ENCODE measurements around the gene C4orf17. TPM values are rescaled to one million over a fixed set of nuclear protein-coding genes. Genes with fewer than 3 reads are reported as not detected.

Gene C4orf17
- polyA plus RNA-seq, 1 experiment = not detected

- DNase-seq (ENCODE audit: low read depth) = no peak
- TF ChIP-seq CTCF (IDR thresholded peaks at IDR 0.05; ENCODE audit: insufficient read depth, low read depth, low read length) = no peak
- POLR2A ChIA-PET = no interaction called here
- CTCF ChIA-PET = interaction anchor here (1.1 to 1.7 kb wide), 3 partner anchors 9 to 10 kb away, joined by 3 read pairs; no protein-coding TSS in a partner anchor
- peaks cover 3% of the 10 kb centered on the region; the same call in 1 of the 2 replicates for H3K27me3 ChIP-seq (ENCODE audit: control insufficient read depth, insufficient read depth, low read length)
- H3K4me3 ChIP-seq (ENCODE audit: low read depth, low read length) = no peak overlapping the region
- no peaks in the 10 kb centered on the region for H3K36me3 ChIP-seq (ENCODE audit: control insufficient read depth, insufficient read depth, low read length)
Observed at GRCh38 chr4:99468889-99469288, 41.9 kb upstream of the C4orf17 start.

- TF ChIP-seq CTCF (IDR thresholded peaks at IDR 0.05; ENCODE audit: insufficient read depth, low read depth, low read length) = no peak
- Histone ChIP-seq H3K27me3 (ENCODE audit: control insufficient read depth, insufficient read depth, low read length) (peaks cover 3% of the 10 kb centered on the region; the same call in 1 of the 2 replicates), H3K4me3 (ENCODE audit: low read depth, low read length) (no peak overlapping the region), H3K36me3 (ENCODE audit: control insufficient read depth, insufficient read depth, low read length) (no peaks in the 10 kb centered on the region)
- no peak for DNase-seq (ENCODE audit: low read depth)
- ChIA-PET CTCF (interaction anchor here (0.6 to 1.5 kb wide), 3 partner anchors 8 to 140 kb away, joined by 3 to 6 read pairs (median 3); no protein-coding TSS in a partner anchor), POLR2A (no interaction called here)
Observed at GRCh38 chr4:99471349-99471748, 39.5 kb upstream of the C4orf17 start.

- H3K4me3 ChIP-seq (ENCODE audit: low read depth, low read length) = no peak overlapping the region
- H3K36me3 ChIP-seq (ENCODE audit: control insufficient read depth, insufficient read depth, low read length) = no peaks in the 10 kb centered on the region
- H3K27me3 ChIP-seq (ENCODE audit: control insufficient read depth, insufficient read depth, low read length) = peaks cover 3% of the 10 kb centered on the region; the same call in 1 of the 2 replicates
- no peak for TF ChIP-seq CTCF (IDR thresholded peaks at IDR 0.05; ENCODE audit: insufficient read depth, low read depth, low read length)
- POLR2A ChIA-PET = no interaction called here
- DNase-seq (ENCODE audit: low read depth) = no peak
- CTCF ChIA-PET = interaction anchor here (1.3 to 1.5 kb wide), 2 partner anchors 9 to 62 kb away, joined by 3 to 6 read pairs; no protein-coding TSS in a partner anchor
Observed at GRCh38 chr4:99471896-99472295, 38.9 kb upstream of the C4orf17 start.

DNA sequence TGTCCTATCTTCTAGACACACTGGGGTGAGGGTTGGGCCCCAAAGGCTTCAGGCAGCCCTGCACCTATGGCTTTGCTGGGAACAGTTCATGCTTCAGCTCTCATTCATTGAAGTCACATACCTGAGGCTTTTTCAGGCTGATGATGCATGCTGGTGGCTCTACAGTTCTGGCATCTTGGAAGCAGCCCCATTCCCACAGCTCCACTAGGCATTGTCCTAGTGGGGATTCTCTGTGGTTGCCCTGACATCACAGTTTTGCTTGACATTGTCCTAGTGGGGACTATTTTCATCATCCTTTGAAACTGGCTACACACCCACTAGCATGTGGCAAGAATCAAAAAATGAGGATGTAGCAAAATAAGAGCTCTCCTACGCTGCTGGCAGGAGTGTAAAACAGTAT, 37.7 kb upstream of the C4orf17 start:
- DNase-seq (ENCODE audit: low read depth) = no peak
- no peak for TF ChIP-seq CTCF (IDR thresholded peaks at IDR 0.05; ENCODE audit: insufficient read depth, low read depth, low read length)
- H3K4me3 ChIP-seq (ENCODE audit: low read depth, low read length) = no peak overlapping the region
- H3K27me3 ChIP-seq (ENCODE audit: control insufficient read depth, insufficient read depth, low read length) = peaks cover 3% of the 10 kb centered on the region; the same call in 1 of the 2 replicates
- no peaks in the 10 kb centered on the region for H3K36me3 ChIP-seq (ENCODE audit: control insufficient read depth, insufficient read depth, low read length)
- CTCF ChIA-PET = interaction anchor here (1.8 kb wide), 1 partner anchor 10 kb away, joined by 10 read pairs; no protein-coding TSS in a partner anchor
- POLR2A ChIA-PET = no interaction called here

GRCh38 chr4:99483636-99484035, 27.2 kb upstream of the C4orf17 start:
- no peak for DNase-seq (ENCODE audit: low read depth)
- ChIA-PET CTCF (no interaction called here), POLR2A (no interaction called here)
- Histone ChIP-seq H3K36me3 (ENCODE audit: control insufficient read depth, insufficient read depth, low read length) (no peaks in the 10 kb centered on the region), H3K4me3 (ENCODE audit: low read depth, low read length) (no peak overlapping the region), H3K27me3 (ENCODE audit: control insufficient read depth, insufficient read depth, low read length) (no peaks in the 10 kb centered on the region)
- no peak for TF ChIP-seq CTCF (IDR thresholded peaks at IDR 0.05; ENCODE audit: insufficient read depth, low read depth, low read length)

All from BJ (cell line).